Measurements from ENCODE around the gene BPIFB1.

DNA sequence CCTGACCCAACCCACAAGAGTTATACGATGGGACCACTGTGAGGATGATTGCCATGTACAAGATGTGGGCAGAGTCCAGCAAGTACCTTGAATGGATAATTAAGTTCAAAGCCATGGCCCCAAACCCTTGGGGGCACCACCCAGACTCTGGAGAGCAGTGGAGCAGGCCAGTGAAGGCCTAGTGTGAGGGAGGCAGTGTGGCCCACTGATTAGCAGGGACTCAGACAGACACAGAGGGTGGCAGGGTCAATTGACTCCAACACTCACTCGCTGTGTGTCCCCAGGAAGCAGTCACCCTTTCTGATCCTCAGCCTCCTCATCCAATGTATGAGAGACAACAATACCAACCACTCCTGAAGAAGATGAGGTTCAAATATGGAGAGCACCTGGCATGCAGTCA is 49.0 kb upstream of the BPIFB1 start:
- TF ChIP-seq, protein P1, sequence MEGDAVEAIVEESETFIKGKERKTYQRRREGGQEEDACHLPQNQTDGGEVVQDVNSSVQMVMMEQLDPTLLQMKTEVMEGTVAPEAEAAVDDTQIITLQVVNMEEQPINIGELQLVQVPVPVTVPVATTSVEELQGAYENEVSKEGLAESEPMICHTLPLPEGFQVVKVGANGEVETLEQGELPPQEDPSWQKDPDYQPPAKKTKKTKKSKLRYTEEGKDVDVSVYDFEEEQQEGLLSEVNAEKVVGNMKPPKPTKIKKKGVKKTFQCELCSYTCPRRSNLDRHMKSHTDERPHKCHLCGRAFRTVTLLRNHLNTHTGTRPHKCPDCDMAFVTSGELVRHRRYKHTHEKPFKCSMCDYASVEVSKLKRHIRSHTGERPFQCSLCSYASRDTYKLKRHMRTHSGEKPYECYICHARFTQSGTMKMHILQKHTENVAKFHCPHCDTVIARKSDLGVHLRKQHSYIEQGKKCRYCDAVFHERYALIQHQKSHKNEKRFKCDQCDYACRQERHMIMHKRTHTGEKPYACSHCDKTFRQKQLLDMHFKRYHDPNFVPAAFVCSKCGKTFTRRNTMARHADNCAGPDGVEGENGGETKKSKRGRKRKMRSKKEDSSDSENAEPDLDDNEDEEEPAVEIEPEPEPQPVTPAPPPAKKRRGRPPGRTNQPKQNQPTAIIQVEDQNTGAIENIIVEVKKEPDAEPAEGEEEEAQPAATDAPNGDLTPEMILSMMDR (IDR thresholded peaks at IDR 0.05; ENCODE audit: insufficient read depth, low read length) = no peak
- TF ChIP-seq, protein P2, sequence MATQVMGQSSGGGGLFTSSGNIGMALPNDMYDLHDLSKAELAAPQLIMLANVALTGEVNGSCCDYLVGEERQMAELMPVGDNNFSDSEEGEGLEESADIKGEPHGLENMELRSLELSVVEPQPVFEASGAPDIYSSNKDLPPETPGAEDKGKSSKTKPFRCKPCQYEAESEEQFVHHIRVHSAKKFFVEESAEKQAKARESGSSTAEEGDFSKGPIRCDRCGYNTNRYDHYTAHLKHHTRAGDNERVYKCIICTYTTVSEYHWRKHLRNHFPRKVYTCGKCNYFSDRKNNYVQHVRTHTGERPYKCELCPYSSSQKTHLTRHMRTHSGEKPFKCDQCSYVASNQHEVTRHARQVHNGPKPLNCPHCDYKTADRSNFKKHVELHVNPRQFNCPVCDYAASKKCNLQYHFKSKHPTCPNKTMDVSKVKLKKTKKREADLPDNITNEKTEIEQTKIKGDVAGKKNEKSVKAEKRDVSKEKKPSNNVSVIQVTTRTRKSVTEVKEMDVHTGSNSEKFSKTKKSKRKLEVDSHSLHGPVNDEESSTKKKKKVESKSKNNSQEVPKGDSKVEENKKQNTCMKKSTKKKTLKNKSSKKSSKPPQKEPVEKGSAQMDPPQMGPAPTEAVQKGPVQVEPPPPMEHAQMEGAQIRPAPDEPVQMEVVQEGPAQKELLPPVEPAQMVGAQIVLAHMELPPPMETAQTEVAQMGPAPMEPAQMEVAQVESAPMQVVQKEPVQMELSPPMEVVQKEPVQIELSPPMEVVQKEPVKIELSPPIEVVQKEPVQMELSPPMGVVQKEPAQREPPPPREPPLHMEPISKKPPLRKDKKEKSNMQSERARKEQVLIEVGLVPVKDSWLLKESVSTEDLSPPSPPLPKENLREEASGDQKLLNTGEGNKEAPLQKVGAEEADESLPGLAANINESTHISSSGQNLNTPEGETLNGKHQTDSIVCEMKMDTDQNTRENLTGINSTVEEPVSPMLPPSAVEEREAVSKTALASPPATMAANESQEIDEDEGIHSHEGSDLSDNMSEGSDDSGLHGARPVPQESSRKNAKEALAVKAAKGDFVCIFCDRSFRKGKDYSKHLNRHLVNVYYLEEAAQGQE (IDR thresholded peaks at IDR 0.05; ENCODE audit: insufficient replicate concordance, low read depth) = no peak
- no peak for TF ChIP-seq POLR2AphosphoS5 (IDR thresholded peaks at IDR 0.05; ENCODE audit: low read depth)
- no peak for TF ChIP-seq GABPA (IDR thresholded peaks at IDR 0.05; ENCODE audit: low read depth)
- no peak for TF ChIP-seq SPI1 (IDR thresholded peaks at IDR 0.05; ENCODE audit: borderline replicate concordance, low read depth)

Measured in HL-60 (cell line).